GM18519 (cell line): ENCODE measurements around the gene PDS5B.
"Not testable (repeated sequence)": the region's sequence is repeated elsewhere in the genome, so short reads cannot be mapped to it uniquely, and the experiment has no call there.

Experiments
- ATAC-seq: cut with Tn5 transposase; IDR thresholded peaks from one replicate; pipeline ENCODE4 v1.9.1; 2021; ENCODE audit warnings: mild to moderate bottlenecking, moderate library complexity; ENCODE audit not compliant: unreplicated experiment, low FRiP score

The PDS5B gene

GRCh38 chr13:32647926-32648325, 61.7 kb downstream of the PDS5B start:
- no peak for ATAC-seq

- no peak for ATAC-seq
Measured at GRCh38 chr13:32650705-32651311, 64.6 kb downstream of the PDS5B start.

- no peak for ATAC-seq
Measured at GRCh38 chr13:32657309-32657708, 71.1 kb downstream of the PDS5B start.

- ATAC-seq, result no peak
Measured at GRCh38 chr13:32659736-32660135, 73.5 kb downstream of the PDS5B start.

GRCh38 chr13:32660227-32660626, 74.0 kb downstream of the PDS5B start:
- ATAC-seq, result no peak

- ATAC-seq, result no peak
Measured at GRCh38 chr13:32661685-32662084, 75.4 kb downstream of the PDS5B start.

- no peak for ATAC-seq
Measured at GRCh38 chr13:32663660-32664059, 77.4 kb downstream of the PDS5B start.

GRCh38 chr13:32666990-32667571, 80.8 kb downstream of the PDS5B start:
- no peak for ATAC-seq

- no peak for ATAC-seq
Measured at GRCh38 chr13:32669030-32669646, 82.9 kb downstream of the PDS5B start.

- no peak for ATAC-seq
Measured at GRCh38 chr13:32674503-32674902, 88.3 kb downstream of the PDS5B start.

GRCh38 chr13:32676242-32676641, 90.0 kb downstream of the PDS5B start:
- ATAC-seq, result no peak

- ATAC-seq, result no peak
Measured at GRCh38 chr13:32682130-32682529, 95.9 kb downstream of the PDS5B start.

- no peak for ATAC-seq
Measured at GRCh38 chr13:32682740-32683139, 96.5 kb downstream of the PDS5B start.

- ATAC-seq, result no peak
Measured at GRCh38 chr13:32687275-32687674, 101.0 kb downstream of the PDS5B start.

GRCh38 chr13:32695602-32696250, 109.5 kb downstream of the PDS5B start:
- ATAC-seq, result no peak

GRCh38 chr13:32707471-32707870, 121.2 kb downstream of the PDS5B start:
- no peak for ATAC-seq

- no peak for ATAC-seq
Measured at GRCh38 chr13:32713397-32713796, 127.1 kb downstream of the PDS5B start.

GRCh38 chr13:32716201-32716600, 129.9 kb downstream of the PDS5B start:
- not testable (repeated sequence) for ATAC-seq

- no peak for ATAC-seq
Measured at GRCh38 chr13:32720026-32720425, 133.8 kb downstream of the PDS5B start.

- ATAC-seq, result not testable (repeated sequence)
Measured at GRCh38 chr13:32721131-32722034, 135.1 kb downstream of the PDS5B start.

- ATAC-seq, result no peak
Measured at GRCh38 chr13:32722340-32722739, 136.1 kb downstream of the PDS5B start.
